Retinal pigment epithelial cell (primary cell): Measurements from ENCODE around the gene GCGR.
"Not testable (repeated sequence)": the region's sequence is repeated elsewhere in the genome, so short reads cannot be mapped to it uniquely, and the experiment has no call there.

Source experiments
- DNase-seq: peaks from one replicate; pipeline ENCODE4 v3.0.0-alpha.2; 2010; ENCODE audit warnings: low read depth
- H3K4me3 ChIP-seq: 2 replicates; pipeline ENCODE4 v1.5.1; 2011; ENCODE audit warnings: mild to moderate bottlenecking, low read length, control low read depth, moderate library complexity
- CTCF ChIP-seq: conservative IDR thresholded peaks from 2 replicates; pipeline ENCODE4 v1.5.1; 2011; ENCODE audit warnings: low read depth, low read length, control low read depth, inconsistent platforms

The GCGR gene

DNA sequence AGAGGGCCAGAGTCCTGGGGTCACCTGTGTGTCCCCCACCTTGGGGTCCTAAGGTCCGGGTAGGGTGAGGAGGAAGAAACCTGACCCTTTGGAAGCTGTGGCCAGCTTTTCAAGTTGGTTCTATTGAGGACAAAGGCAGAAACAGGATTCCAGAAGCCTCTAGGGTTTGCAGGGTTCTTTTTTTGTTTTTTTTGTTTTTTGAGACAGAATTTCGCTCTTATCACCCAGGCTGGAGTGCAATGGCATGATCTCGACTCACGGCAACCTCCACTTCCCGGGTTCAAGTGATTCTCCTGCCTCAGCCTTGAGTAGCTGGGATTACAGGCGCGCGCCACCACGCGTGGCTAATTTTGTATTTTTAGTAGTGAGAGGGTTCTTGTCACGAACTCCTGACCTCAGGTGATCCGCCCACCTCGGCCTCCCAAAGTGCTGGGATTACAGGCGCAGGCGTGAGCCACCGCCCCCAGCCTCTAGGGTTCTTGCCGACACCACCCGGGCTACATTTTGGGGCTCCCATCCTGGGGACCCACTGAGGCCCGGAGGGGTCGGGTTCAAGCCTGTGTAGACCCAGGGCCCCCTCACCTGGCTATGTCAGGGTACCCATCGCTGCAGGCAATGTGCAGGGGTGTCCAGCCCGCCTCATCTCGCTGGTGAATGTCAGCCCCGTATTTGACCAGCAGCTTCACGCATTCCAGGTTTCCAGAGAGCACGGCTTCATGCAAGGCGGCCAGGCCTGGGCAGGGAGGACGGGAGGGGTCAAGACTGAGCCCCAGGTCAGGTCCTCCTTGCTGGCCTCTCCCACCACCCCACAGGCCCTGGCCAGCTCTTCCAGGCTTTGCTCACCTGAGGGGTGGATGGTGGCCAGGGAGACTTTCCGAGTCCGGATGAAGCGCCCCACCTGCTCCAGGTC lies 30.2 kb downstream of the GCGR start:
- peak overlapping the region; percentile 66 for H3K4me3 ChIP-seq
- DNase-seq, result no peak
- no peak for TF ChIP-seq CTCF

DNA sequence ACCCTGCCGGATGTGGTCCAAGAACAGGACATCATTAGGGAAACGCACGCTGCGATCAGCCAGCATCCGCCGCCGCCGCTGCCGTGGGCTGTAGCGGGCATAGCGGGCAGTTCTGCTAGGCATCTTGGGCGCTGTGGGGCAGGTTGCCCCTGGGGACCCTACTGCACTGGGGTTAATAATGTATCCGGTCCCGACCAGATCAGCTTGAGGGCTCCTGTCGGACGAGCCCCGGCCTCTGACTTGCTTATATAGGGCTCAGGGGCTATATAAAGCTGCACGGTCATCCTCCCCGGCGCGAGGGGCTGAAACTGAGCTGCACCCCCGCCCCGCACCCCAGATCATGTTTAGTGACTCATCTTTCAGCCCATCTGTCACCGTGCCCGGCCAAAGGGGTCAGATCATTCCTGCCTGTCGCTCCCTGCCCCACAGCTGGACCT lies 30.9 kb downstream of the GCGR start, which contains the start of gene PPP1R27:
Gene PPP1R27, minus strand, starts transcription at position 220 of the 437 bp plus-strand sequence. Its CDS starts 97 bp downstream, at position 123.
- TF ChIP-seq CTCF, result no peak
- DNase-seq, result no peak
- peak within 1 kb of the TSS; percentile 66 for H3K4me3 ChIP-seq

DNA sequence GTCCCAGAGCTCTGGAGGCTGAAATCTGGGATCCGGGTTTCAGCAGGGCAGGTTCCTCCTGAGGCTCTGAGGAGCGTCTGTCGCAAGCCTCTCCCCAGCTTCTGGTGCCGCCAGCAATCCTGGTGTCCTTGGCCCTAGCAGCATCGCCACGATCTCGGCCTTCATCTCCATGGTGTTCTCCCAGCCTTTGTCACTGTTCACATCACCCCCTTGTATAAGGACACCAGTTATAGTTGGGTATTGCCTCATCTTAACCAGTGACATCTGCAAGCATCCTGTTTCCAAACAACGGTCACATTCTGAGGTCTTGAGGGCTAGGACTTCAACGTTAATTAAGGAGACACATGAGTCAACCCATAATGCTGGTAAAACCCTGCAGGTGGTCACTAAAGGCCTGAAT lies 33.7 kb downstream of the GCGR start:
- no peak for TF ChIP-seq CTCF
- no peak overlapping the region for H3K4me3 ChIP-seq
- DNase-seq, result no peak

DNA sequence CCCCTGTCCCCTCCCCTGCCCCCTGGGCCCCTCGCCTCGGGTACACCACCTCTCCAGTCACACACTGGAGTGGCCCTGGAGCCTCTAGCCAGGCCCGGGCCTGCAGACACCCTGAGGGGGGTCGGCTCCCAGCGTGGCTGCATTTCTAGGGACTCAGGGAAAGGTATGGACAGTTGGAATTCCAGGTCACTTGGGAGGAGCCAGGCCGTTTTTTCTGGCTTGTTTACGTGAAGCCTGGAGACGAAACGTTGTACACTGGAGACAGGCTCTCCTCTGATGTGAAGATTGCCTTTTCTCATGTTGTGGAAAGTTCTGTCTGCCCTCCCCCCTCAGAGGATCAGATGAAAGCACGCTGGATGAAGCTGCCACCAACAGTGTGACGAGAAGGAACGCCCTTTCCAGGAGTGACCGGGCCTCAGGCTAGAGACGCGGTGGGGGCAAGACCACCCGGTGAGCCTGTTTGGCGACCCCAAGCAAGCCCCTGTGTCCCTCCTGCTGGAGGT lies 34.9 kb downstream of the GCGR start:
- DNase-seq, result no peak
- no peak for TF ChIP-seq CTCF
- H3K4me3 ChIP-seq, result no peak overlapping the region

DNA sequence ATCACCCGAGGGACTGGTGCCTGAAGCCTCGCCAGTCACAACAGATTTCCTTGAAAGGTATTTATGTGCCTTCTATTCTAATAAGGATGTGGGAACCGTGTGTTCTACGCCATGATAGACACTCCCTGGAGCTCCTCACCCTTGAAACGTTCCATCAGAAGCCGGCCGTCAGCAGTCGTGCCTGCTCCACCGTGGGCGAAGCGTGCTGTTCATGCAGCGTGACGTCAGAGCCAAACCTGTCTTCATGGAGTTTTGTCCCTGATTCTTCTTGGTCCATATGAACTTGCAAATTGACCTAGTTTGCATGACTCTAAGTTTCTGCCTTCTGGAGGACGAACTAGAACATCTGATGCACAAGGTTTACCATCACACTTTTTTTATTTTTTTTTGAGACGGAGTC lies 35.4 kb downstream of the GCGR start:
- no peak for TF ChIP-seq CTCF
- no peak for DNase-seq
- H3K4me3 ChIP-seq, result no peak overlapping the region

DNA sequence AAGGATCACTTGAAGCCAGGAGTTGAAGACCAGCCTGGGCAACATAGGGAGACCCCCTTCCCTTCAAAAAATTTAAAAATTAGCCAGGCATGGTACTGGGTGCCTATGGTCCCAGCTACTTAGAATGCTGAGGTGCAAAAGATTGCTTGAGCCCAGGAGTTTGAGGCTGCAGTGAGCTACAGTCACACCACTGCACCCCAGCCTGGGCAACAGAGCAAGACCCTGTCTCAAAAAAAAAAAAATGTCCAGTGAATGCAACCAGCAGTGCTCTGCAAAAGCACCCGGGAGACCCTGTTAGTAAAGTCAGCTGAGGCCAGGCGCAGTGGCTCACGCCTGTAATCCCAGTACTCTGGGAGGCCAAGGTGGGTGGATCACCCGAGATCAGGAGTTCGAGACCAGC lies 36.1 kb downstream of the GCGR start:
- H3K4me3 ChIP-seq, DNase-seq: not testable (repeated sequence)

GRCh38 chr17:81840826-81841778 lies 37.2 kb downstream of the GCGR start:
- DNase-seq, result no peak
- no peak for TF ChIP-seq CTCF
- H3K4me3 ChIP-seq, result no peak overlapping the region
